ENCODE results near the gene NOX3. TPM values are rescaled to one million over a fixed set of nuclear protein-coding genes. Genes with fewer than 3 reads are reported as not detected.

The NOX3 gene
- total RNA-seq, 1 donor from 2014 or later = not detected

DNA sequence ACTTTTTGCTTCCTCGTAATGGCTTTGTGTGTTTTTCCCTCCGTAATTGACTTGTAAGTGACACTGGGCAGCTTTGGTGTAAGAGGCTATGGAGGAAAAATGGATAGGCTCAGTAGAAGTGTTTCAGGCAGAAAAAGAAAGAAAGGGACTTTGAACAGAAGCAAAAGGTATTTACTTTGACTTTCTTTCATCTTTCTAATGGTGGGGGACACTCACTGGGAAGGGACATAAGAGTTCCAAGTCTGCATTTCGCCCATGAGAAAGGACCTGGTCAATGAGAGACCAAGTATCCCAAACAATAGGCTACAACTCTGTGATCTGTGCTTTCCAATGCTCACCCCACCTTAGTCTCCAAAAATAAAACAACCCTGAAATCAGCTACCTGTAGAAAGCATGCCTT is 41.6 kb downstream of the NOX3 start:
- Mint-ChIP-seq H3K9me3 (no peaks in the 10 kb centered on the region), H3K27me3 (no peaks in the 10 kb centered on the region), H3K27ac (no peak overlapping the region), H3K4me1 (peaks cover 21% of the 10 kb centered on the region), H3K4me3 (no peak overlapping the region), H3K36me3 (ENCODE audit: low read depth) (no peaks in the 10 kb centered on the region)
- DNase-seq = no peak
- intact Hi-C loops (cut with micrococcal nuclease) = no loop called here

DNA sequence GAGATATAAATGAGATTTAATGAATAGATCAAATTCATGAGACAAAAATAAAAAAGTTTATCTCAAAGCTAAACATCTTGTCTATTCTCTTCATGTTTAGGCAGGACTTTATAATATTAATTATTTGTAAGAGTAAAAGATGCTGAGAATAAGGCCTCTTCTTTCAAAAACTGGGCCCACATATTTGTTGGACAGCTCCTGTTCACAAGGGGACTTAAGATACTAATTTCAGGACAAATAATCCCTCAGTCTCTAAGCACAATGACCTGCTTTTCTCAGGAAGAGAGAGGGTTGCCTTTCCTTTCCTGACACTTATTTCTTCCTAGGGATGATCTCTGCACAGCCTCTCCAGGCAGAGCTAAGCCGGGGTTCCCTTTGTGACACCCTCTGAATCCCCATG is 43.3 kb downstream of the NOX3 start:
- H3K27me3 Mint-ChIP-seq = no peaks in the 10 kb centered on the region
- DNase-seq = no peak
- H3K4me1 Mint-ChIP-seq = peaks cover 5% of the 10 kb centered on the region
- H3K27ac Mint-ChIP-seq = no peak overlapping the region
- H3K9me3 Mint-ChIP-seq = no peaks in the 10 kb centered on the region
- intact Hi-C loops (cut with micrococcal nuclease) = no loop called here
- H3K36me3 Mint-ChIP-seq (ENCODE audit: low read depth) = no peaks in the 10 kb centered on the region
- no peak overlapping the region for H3K4me3 Mint-ChIP-seq

DNA sequence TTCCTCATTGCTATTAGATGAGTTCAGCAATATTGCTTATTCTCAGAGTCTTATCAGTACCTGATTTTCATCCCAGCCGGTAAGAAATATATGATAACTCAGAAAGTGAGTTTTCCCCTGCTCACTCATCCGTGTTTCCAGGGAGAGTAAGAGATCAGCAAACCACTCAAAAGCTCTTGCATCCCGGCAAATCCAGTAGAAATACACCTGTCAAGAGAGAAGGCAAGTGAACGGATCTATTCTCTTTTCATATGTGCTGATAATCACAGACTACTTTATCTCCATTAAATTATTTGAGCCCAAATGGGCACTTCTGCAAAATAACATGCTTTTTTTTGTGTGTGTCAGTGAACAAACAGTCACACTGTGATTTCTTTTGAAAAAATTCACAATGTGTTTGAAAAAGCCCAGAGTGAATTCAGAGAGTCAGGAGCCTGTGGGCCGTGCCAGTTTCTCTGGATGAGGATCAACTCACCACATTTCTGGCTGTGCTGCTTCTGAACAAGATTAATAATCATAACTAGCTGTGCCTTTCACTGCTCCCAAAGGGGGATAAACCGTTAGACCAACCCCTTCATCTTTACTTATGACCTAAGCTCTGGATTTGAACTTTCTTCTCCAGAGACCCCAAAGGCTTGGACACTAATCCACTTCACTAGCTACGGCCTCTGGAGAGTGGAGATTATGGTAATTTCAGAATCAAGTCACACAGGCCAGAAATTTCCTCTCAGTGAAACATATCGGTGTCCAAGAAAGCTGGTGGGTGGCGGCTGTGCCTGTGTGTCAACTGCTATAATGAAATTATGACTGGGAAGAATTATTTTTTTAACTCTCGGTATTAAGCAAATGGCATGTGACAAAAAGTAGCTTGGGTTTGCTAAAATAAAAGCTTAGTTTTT is 44.2 kb downstream of the NOX3 start:
- H3K9me3 Mint-ChIP-seq = no peaks in the 10 kb centered on the region
- no peak for DNase-seq
- no peaks in the 10 kb centered on the region for H3K27me3 Mint-ChIP-seq
- H3K4me1 Mint-ChIP-seq = no peaks in the 10 kb centered on the region
- H3K27ac Mint-ChIP-seq = no peak overlapping the region
- no peaks in the 10 kb centered on the region for H3K36me3 Mint-ChIP-seq (ENCODE audit: low read depth)
- no peak overlapping the region for H3K4me3 Mint-ChIP-seq
- intact Hi-C loops (cut with micrococcal nuclease) = no loop called here

DNA sequence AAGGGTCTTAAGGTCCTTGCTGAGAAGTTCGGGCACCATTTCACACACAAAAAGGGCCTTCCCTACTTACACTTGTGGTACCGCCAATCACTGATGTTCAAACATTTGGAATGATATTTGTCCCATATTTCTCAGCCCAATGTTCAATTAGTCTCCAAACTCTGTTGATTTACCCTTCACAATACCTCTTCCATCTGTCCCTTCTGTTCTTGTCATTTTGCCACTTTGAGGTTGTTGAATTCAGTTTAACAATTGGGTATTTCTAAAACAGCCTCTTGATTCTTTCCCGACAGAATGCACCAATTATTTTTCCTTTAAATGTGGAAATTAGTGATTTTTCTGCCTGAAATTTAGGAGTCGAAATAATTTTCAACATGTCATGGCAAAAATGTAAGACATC is 46.2 kb downstream of the NOX3 start:
- Mint-ChIP-seq H3K27ac (no peak overlapping the region), H3K9me3 (no peaks in the 10 kb centered on the region), H3K27me3 (no peaks in the 10 kb centered on the region), H3K36me3 (ENCODE audit: low read depth) (no peaks in the 10 kb centered on the region), H3K4me1 (no peaks in the 10 kb centered on the region), H3K4me3 (no peak overlapping the region)
- DNase-seq = no peak
- intact Hi-C loops (cut with micrococcal nuclease) = loop anchor here (5.0 kb wide), 1 partner anchor 33 kb away; no protein-coding TSS in a partner anchor

DNA sequence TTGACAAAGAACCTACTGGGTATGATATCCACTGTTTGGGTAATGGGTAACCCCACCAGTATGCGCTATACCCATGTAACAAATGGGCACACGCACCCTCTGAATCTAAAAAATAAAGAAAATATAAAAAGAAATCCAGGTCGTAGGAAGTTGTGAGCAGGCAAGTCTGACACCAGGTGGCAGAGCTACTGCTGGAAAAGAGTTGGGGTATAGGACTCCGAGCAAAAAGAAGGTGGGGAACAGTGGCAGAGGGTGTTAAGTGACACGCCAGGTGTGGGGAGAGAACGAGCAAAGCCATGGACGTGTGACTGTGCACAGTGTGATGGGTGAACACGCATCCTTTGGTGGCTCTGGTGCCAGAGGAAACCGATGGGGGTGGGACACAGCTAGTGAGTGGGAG is 46.7 kb downstream of the NOX3 start:
- Mint-ChIP-seq H3K4me1 (no peaks in the 10 kb centered on the region), H3K27ac (no peak overlapping the region), H3K4me3 (no peak overlapping the region), H3K27me3 (no peaks in the 10 kb centered on the region), H3K9me3 (no peaks in the 10 kb centered on the region), H3K36me3 (ENCODE audit: low read depth) (no peaks in the 10 kb centered on the region)
- no peak for DNase-seq
- intact Hi-C loops (cut with micrococcal nuclease) = loop anchor here (5.0 kb wide), 1 partner anchor 33 kb away; no protein-coding TSS in a partner anchor

DNA sequence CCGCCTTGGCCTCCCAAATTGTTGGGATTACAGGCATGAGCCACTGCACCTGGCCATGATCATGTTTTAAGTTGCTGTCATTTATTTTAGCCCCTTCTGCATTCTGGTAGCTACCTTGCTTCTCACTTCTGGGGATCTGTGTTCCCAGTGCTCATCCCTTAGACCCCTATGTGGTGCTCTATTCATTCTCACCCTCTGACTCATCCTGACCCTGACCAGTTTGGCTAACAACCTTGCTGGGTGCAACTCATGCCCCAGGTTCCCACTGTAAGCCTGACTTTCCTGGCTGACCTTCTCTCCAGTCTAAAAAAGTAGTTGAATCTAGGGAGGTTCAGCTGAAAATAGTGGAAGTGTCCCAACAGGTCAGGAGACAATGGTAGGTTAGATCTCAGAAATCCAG is 47.4 kb downstream of the NOX3 start:
- no peak for DNase-seq
- Mint-ChIP-seq H3K27me3 (no peaks in the 10 kb centered on the region), H3K4me1 (no peaks in the 10 kb centered on the region), H3K4me3 (no peak overlapping the region), H3K9me3 (no peaks in the 10 kb centered on the region), H3K36me3 (ENCODE audit: low read depth) (no peaks in the 10 kb centered on the region), H3K27ac (no peak overlapping the region)
- intact Hi-C loops (cut with micrococcal nuclease) = loop anchor here (5.0 kb wide), 1 partner anchor 34 kb away; no protein-coding TSS in a partner anchor

DNA sequence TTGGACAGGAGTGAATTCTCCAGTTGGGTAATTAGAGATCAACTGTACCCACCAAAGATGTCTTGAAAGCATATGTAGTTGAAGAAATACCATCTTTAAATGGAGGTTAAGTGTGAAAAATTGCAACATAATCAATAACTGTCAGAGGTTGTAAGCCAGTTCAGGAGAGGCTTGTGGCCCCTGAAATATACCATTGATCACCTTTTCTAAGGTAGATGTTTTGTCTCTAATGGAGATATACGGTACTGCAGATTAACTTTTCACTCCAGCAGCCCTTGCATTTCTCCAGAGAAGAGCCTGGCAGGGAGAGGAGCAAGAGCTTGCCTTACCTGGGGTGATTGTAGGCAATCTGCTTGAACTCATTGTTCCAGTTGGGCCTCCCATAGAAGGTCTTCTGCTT is 48.8 kb downstream of the NOX3 start:
- no peaks in the 10 kb centered on the region for H3K4me1 Mint-ChIP-seq
- intact Hi-C loops (cut with micrococcal nuclease) = loop anchor here (2.0 to 5.0 kb wide), 2 partner anchors 36 to 66 kb away; no protein-coding TSS in a partner anchor
- H3K27me3 Mint-ChIP-seq = peaks cover 2% of the 10 kb centered on the region
- H3K4me3 Mint-ChIP-seq = no peak overlapping the region
- DNase-seq = no peak
- H3K36me3 Mint-ChIP-seq (ENCODE audit: low read depth) = no peaks in the 10 kb centered on the region
- no peaks in the 10 kb centered on the region for H3K9me3 Mint-ChIP-seq
- no peak overlapping the region for H3K27ac Mint-ChIP-seq

DNA sequence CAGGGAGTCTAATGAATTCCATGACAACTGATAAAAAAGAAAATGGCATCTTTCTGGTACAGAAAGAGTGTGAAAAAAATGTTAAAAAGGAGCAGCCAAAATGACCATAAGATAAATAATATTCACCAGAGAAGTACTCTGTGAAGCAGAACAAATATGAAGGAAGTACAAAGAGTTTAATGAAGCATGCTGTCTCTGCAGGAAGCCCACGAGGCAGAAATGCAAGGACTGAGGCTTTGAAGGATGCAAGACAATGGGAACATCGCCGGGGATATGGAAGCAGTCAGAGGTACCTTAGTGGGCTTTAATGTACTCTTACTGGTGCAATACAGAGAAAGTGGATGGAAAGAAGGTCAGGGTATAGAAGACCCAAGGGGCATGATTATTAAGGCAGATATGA is 50.7 kb downstream of the NOX3 start:
- Mint-ChIP-seq H3K4me3 (no peak overlapping the region), H3K36me3 (ENCODE audit: low read depth) (no peaks in the 10 kb centered on the region), H3K9me3 (no peaks in the 10 kb centered on the region), H3K4me1 (no peaks in the 10 kb centered on the region), H3K27ac (no peak overlapping the region), H3K27me3 (peaks cover 4% of the 10 kb centered on the region)
- intact Hi-C loops (cut with micrococcal nuclease) = loop anchor here (5.0 kb wide), 1 partner anchor 37 kb away; no protein-coding TSS in a partner anchor
- no peak for DNase-seq

DNA sequence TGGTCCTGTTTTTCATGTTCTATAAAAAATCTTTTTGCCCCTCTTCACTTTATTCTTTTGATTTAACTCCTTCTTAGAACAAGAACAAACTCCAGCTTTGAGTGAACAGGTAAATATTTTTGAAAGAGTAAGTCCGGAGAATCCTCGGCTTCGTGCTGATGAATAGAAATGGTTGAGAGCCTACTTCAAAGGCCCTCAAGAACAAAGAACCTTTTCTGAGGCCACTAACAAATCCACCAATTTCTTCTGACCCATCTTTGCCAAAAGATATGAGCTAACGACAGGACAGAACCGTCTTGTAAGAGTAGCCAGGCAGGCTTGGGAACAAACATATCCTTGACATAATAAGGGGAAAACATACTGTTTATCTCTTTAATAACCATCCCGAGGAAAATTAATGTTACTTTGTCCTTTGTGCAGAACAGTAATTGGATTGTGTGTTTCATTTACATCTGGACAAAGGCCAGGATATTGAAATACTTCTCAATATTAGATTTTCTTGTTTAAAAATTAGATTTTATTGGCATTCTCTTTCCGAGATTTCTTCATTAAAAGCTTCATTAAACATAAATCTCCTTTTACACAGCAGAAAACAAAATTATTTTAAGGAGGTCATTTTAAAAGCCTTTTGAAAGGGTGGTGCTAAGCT is 52.9 kb downstream of the NOX3 start:
- DNase-seq = no peak
- intact Hi-C loops (cut with micrococcal nuclease) = no loop called here
- no peak overlapping the region for H3K4me3 Mint-ChIP-seq

DNA sequence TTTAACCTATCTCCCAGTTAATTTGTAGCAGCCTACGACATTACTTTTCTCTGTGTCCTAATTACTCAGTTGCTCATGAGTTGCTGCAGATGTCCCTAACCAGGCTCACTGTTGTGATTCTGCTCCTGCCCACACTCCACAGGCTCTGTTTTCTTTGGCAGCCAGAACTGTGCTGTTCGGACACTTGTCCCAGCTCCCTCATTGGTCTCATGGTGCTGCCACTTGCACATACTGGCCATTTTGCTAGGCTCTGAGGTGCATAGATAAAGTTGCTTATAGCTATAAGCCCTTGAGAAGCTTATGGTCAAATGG is 55.0 kb downstream of the NOX3 start:
- no peaks in the 10 kb centered on the region for H3K36me3 Mint-ChIP-seq (ENCODE audit: low read depth)
- intact Hi-C loops (cut with micrococcal nuclease) = no loop called here
- H3K27me3 Mint-ChIP-seq = peaks cover 4% of the 10 kb centered on the region
- H3K9me3 Mint-ChIP-seq = no peaks in the 10 kb centered on the region
- H3K4me3 Mint-ChIP-seq = no peak overlapping the region
- no peaks in the 10 kb centered on the region for H3K4me1 Mint-ChIP-seq
- DNase-seq = no peak
- no peak overlapping the region for H3K27ac Mint-ChIP-seq

More for the DNA sequence above, 52.9 kb downstream of the NOX3 start:
- no peaks in the 10 kb centered on the region for H3K36me3 Mint-ChIP-seq (ENCODE audit: low read depth)
- H3K27me3 Mint-ChIP-seq = peaks cover 4% of the 10 kb centered on the region
- no peaks in the 10 kb centered on the region for H3K4me1 Mint-ChIP-seq
- no peak overlapping the region for H3K27ac Mint-ChIP-seq
- no peaks in the 10 kb centered on the region for H3K9me3 Mint-ChIP-seq

DNA sequence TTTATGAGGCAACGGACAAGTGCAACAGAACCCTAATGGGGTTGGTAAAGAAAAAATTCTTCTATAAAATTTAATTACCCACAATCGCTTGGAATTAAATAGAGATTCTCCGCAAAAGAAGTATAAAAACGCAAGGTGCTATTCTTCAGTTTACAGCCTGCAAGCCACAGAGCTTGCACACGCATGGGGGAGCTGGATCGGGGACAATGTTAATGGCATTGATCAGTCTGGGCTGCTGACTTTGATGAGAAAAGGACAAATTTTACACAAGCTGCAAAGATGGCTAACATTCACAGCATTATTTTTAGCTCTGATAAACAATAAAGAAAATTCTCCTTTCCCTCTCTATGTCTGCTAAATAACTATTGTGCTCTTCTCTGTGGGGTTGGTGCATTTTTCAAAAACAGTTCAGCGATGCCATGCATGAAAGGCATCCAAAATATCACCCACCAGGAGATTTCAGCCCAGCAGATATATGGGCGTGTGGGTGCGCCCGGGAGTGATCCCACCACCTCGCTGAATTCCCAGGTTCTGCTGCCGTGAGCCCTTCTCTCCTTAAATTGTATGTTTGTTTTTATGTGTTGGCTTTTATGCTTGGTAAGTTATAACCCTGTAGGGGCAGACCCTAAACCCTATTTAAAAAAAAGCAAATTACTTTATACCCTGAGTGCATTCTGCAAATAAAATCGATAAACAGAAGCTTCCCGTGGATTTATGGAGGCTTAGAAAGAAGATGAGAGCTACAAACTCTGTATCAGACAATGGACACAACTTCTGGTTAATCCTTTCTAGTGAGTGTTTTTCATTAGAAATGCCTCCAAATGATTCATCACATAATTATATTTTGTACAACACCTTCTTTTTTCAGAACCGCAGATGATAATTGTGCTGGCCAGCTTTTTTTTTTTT is 55.6 kb downstream of the NOX3 start:
- no peaks in the 10 kb centered on the region for H3K36me3 Mint-ChIP-seq (ENCODE audit: low read depth)
- H3K27ac Mint-ChIP-seq = no peak overlapping the region
- intact Hi-C loops (cut with micrococcal nuclease) = no loop called here
- peaks cover 4% of the 10 kb centered on the region for H3K27me3 Mint-ChIP-seq
- H3K4me1 Mint-ChIP-seq = no peaks in the 10 kb centered on the region
- DNase-seq = no peak
- no peak overlapping the region for H3K4me3 Mint-ChIP-seq
- no peaks in the 10 kb centered on the region for H3K9me3 Mint-ChIP-seq

DNA sequence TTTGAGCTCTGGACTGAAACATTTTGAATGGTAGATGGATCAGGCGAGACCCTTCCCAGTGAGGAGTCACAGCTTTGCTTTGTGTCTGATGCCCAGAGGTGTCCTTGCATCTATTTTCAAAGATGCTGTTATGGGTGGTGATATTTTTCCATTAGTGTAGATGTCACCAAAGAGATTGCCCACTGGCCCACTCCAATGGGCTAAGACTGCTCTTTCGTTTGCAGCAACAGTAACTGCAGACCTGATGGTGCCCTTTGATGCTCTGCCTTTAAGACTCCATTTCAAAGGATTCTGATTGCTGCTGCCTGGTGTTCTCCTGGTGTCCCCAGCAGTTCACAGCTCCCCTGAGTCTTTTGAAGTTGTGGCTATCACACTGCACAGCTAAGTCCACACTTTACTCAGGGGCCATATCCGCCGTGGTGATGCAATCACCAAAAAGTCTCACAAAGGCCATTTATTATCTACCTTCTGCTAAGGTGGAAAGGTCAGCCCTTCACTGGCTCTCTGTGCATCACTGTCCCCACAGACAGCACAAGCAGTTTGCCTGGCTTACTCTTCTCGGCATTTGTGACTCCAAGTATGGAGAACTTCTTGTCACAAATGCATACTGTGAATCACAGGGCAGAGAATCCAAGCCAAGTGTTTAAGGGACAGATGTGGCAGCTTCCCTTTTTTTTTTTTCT is 56.4 kb downstream of the NOX3 start:
- Mint-ChIP-seq H3K27ac (no peak overlapping the region), H3K9me3 (no peaks in the 10 kb centered on the region), H3K4me1 (no peaks in the 10 kb centered on the region), H3K27me3 (peaks cover 4% of the 10 kb centered on the region), H3K36me3 (ENCODE audit: low read depth) (no peaks in the 10 kb centered on the region), H3K4me3 (no peak overlapping the region)
- intact Hi-C loops (cut with micrococcal nuclease) = no loop called here
- no peak for DNase-seq

DNA sequence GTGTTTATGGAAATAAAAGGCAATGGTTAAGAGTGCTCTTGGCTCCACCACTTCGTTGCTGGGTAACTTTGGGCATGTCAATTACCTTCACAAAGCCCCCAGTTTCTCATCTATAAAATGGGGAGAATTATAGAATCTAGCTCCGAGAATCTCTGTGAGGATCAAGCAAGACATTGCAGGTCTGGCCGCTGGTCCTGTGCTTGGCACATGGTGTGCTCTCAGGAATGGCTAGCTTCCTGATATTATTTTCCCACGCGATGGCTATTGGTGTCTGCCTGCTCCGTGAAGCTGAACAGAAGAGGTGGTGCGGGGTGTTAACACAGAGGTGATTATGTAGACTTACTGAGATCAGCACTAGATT is 57.0 kb downstream of the NOX3 start:
- H3K4me3 Mint-ChIP-seq = no peak overlapping the region
- intact Hi-C loops (cut with micrococcal nuclease) = no loop called here
- H3K9me3 Mint-ChIP-seq = no peaks in the 10 kb centered on the region
- DNase-seq = no peak
- H3K36me3 Mint-ChIP-seq (ENCODE audit: low read depth) = no peaks in the 10 kb centered on the region
- H3K27ac Mint-ChIP-seq = no peak overlapping the region
- no peaks in the 10 kb centered on the region for H3K4me1 Mint-ChIP-seq
- peaks cover 5% of the 10 kb centered on the region for H3K27me3 Mint-ChIP-seq
